Activated T-cell treated with anti-CD3 and anti-CD28 coated beads for 24 hours (primary cell): ENCODE data around the gene ATE1.
"Not testable (repeated sequence)": the region's sequence is repeated elsewhere in the genome, so short reads cannot be mapped to it uniquely, and the experiment has no call there.

Experiments used
- DNase-seq: peaks from one replicate; pipeline ENCODE4 v3.0.0-alpha.2; 2020; ENCODE audit warnings: low read depth

ATE1 gene

GRCh38 chr10:121927841-121928527 is at the start of gene ATE1:
Gene ATE1 (minus strand): TSS chr10:121928031. CDS start chr10:121927949, 82 bp downstream.
- DNase-seq = peak; percentile 78

- DNase-seq = no peak
Observed at GRCh38 chr10:121976607-121977006, 48.8 kb upstream of the ATE1 start.

- DNase-seq = no peak
Observed at GRCh38 chr10:121975295-121976086, 47.7 kb upstream of the ATE1 start.

DNA sequence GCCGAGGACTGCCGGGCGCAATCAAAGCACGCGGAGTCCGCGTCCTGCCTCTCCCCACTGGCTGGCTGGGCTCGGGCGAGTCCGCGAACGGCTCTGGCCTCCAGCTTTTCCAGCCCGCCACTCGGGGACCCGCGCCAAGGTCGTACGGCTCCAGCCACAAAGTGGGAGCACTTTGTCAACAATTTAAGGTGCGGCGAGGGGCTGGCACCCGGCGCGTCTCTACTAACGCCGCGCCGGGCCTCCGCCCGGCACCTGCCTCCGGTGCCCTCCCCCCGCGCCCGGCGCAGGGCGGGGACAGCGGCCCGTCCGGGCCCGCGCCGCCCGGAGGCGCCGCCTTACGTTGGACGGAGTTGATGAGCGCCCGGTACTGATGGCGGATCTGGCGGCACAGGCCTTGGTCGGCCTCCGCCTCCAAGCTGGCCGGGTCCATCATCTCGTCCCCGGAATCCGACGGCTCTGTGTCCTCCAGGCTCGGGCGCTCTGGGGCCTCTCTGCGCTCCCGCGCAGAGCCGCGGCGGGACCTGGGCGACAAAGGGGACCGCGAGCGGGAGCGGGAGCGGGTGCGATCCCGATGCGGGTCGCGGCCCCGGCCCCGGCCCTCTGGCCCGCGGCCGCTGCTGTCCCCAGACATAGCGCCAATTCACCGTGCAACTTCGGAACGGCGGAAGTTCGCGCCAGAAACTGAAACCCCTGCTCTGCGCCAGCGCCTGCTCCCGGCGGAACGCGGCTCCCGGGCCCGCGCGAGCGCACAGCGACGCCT is 46.9 kb upstream of the ATE1 start, which contains the start of gene NSMCE4A:
Gene NSMCE4A, minus strand, starts transcription at position 683 of the 760 bp plus-strand sequence. Its CDS starts 52 bp downstream, at position 631.
- DNase-seq = peak; percentile 74

DNA sequence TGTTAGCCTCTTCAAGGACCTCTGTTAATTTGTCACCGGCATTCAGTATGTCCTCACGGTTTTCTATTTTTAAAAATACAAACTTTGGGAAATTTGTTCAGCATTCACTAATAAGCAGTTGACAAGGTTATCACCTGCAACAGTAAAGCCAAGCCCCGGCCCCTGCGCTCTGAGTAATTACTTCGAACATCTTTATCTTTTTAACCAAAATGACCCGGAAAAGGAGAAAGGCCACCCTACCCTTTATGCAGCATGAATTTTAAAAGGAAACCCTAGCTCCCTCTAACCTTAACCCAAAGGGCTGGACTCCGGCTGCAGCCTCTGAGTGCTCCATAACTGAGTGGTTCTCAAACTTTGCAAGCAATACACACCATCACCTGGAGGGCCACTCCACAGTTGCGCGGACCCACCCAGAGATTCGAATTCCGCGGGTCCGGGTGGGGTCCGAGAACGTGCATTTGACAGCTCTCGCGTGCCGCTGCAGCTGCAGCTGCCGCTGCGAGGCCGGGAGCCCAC is 46.2 kb upstream of the ATE1 start:
- peak; percentile 1 for DNase-seq

GRCh38 chr10:121969086-121969485 is 41.3 kb upstream of the ATE1 start:
- not testable (repeated sequence) for DNase-seq

- no peak for DNase-seq
Observed at GRCh38 chr10:121965996-121966395, 38.2 kb upstream of the ATE1 start.

DNA sequence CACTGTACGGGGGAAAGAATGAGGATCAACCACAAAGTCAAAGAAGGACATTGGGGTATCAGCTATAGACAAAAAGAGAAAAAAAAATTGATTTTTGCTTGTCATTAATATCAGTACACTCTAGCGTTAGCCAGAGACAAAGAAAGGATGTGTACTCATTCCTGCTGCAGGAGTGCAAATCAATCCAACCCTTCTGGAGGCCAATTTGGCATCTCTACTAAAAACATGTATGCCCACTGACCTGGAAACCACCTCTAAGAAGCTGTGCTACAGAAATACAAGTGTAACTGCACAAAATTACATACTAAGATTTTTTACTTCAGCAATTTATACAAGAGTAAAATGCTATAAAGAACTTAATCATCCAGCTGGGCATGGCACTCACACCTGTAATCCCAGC is 33.6 kb upstream of the ATE1 start:
- DNase-seq = no peak

GRCh38 chr10:121959671-121960070 is 31.8 kb upstream of the ATE1 start:
- DNase-seq = no peak

DNA sequence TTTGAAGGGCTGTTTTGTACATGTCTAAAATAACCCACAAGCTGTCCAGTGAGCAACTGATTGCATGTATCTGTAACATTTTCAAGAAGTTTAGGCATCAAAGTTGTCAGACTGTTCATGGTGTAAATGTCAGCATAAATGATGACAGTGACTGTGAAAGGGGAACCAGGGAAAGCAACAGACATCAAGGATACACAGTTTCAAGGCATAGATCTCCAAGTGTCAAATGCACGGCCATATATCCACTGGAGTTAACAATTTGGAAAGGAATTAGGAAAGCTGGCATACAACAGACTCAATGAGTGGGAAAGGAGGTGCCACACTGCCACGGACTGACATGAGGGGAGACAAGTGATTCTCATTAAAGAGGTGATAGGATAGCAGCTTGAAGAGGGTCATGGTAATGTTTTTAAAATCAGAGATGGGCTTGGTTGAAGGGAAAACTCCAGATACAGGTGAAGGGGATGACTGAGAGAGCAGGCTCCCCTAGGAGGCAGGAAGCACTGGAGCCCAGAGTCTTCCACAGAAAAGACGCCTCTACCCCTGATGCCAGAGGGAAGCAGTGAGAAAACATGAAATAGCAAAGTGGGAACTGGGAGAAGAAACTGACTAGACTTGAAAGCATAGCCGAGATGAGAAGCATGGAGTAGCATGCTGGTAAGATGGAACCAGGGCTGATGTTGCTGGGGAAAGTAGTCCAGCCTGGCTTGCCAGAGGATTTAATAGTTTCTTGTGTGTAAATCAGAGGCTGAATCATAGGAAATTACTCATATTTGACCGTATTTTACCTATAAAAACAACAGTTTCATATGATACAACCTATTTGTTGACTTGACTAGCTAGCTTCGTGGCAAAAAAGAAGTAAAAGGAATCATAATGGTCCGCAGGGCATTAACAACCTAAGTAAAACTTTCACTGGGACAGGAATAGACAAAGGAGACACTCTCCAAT is 28.6 kb upstream of the ATE1 start:
- no peak for DNase-seq

DNA sequence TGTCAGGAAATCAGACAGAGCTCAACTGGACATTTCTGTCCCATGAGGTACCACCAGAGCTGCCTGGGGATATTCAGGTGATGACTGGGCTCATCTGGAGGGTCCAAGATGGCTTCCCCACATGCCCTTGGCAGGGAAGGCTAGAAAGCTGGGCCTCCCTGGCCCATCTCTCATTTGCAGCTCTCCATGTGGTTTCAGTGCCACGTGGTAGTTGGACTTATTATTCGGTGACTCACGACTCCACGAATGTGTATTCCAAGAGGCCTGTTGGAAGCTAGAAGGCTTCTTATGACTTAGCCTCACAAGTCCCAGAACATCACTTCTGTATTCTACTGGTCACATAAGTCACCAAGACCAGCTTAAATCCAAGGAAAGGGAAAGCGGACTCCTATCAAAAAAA is 24.4 kb upstream of the ATE1 start:
- DNase-seq = no peak

- DNase-seq = no peak
Observed at GRCh38 chr10:121949451-121949850, 21.6 kb upstream of the ATE1 start.

GRCh38 chr10:121949049-121949448 is 21.2 kb upstream of the ATE1 start:
- DNase-seq = no peak

GRCh38 chr10:121947343-121948330 is 19.8 kb upstream of the ATE1 start:
- DNase-seq = no peak

DNA sequence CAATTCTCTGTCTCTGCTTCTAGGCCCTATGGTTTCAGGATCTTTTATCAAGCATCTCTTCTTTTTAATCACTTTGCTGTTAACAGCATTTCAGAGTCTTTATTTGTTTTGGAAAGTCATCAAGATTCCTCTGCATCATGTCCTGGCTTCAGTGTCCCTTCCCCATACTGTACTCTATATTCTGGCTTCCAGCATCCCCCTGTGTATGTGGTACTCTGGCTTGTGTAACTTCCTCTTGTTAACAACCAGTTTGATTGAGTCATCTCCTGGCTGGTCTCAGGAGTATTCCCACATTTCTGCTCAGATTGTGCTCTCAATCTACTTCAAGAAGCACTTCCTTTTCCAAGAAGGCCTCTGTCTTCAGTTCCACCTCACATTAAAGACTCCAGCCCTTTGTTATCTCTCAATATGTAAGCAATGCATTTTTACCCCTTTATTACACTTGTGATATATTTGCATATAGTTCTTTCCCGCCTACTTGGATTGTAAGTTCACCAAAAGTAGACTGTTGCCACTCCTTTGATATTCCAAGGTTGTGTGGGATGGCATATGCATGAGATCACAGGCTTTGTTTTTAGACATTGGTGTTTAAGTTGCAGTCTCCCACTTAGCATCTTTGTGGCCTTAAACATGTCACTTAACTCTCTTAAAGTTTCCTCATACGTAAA is 15.1 kb upstream of the ATE1 start:
- DNase-seq = no peak

DNA sequence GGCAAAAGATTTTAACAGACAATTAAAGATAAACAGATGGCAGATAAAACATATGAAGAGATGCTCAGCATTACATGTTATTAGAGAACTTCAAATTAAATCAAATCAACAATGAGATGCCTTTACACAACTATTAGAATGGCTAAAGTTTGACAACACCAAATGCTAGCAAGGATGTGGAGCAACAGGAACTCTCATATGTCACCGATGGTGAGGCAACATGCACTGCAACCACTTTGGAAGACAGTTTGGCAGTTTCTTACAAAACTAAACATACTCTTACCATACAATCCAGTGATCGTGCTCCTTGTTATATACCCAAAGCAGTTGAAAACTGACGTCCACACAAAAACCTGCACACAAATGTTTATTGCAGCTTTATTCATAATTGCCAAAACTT is 13.7 kb upstream of the ATE1 start:
- DNase-seq = no peak

DNA sequence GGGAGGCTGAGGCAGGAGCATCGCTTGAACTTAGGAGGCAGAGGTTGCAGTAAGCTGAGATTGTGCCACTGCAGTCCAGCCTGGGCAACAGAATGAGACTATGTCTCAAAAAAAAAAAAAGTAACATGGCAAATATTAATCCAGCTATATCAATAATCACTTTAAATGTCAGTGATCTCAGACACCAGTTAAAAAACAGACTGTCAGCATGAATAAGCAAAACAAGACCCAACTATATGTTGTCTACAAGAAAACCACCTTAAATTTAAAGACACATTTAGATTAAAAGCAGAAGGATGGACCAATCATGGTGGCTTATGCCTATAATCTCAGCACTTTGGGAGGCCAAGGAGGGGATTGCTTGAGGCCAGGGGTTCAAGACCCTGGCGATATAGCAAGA is 8.5 kb upstream of the ATE1 start:
- DNase-seq = no peak

DNA sequence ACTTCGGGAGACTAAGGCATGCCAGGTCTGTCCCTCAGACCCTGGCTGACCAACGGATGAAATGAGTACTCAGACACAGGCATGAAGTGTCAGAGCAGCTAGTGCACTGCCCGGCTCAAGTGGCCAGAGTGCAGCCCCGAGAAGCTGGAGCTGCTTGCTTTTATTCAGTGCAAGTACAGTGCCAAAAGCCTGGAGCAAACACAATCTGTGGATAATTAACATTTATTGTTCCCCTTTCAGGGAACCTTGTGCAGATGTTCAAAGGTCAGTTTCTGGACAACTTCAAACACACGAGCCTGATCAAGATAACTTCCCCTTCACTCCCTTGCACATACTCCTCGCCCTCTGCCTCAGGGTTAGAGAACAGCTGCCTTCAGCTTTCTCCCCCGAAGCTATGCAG is 7.9 kb upstream of the ATE1 start:
- DNase-seq = no peak

DNA sequence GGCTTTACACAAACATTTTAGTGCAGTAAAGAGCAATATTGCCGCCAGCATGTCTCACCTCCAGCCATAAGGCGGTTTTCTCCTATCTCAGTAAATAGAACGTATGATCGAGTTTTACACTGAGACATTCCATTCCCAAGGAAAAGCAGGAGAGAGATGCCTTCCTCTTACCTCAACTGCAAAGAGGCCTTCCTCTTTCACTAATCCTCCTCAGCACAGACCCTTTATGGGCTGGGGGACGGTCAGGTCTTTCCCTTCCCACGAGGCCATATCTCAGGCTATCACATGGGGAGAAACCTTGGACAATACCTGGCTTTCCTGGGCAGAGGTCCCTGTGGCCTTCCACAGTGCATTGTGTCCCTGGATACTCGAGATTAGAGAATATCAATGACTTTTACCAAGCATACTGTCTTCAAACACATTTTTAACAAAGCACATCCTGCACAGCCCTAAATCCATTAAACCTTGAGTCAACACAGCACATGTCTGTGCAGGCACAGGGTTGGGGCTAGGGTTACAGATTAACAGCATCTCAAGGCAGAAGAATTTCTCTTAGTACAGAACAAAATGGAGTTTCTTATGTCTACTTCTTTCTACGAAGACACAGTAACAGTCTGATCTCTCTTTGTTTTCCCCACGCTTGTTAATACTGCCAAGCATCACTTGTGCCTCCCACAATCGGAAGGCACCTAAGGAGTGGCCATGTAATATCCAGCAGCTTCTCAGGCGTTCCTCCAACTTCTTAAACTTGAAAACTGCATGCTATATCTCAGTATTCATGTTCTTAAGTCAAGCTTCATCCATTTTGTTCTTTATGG is 2.6 kb upstream of the ATE1 start:
- DNase-seq = not testable (repeated sequence)
